A549 (cell line): ENCODE measurements around the gene TMEM9.

Experiments
- BCL3 ChIP-seq: fragments of >200 bp; sonication (Bioruptor Twin); formaldehyde crosslinking; IDR thresholded peaks from 3 replicates; pipeline ENCODE4 v1.6.1; 2016
- CEBPB ChIP-seq, 2 experiments: fragments of >200 bp in 1 of 2; sonication (Bioruptor Twin) in 1 of 2; formaldehyde crosslinking in 1 of 2; IDR thresholded peaks; 2 replicates each; pipeline ENCODE4 v1.6.1; 2012 to 2016
- CTCF ChIP-seq: fragments of >200 bp; sonication (Bioruptor Twin); formaldehyde crosslinking; IDR thresholded peaks from 3 replicates; pipeline ENCODE4 v1.5.1; 2016
- EP300 ChIP-seq, 2 experiments: fragments of >200 bp; sonication (Bioruptor Twin); formaldehyde crosslinking; IDR thresholded peaks; 2 replicates in 1 of 2; 3 replicates in 1 of 2; pipeline ENCODE4 v1.6.1; 2016 to 2017
- JUNB ChIP-seq: fragments of >200 bp; sonication (Bioruptor Twin); formaldehyde crosslinking; IDR thresholded peaks from 2 replicates; pipeline ENCODE4 v1.6.1; 2016
- POLR2A ChIP-seq: IDR thresholded peaks from 2 replicates; pipeline ENCODE4 v1.6.1; 2012; ENCODE audit warnings: mild to moderate bottlenecking, low read length
- REST ChIP-seq: fragments of 200-600 bp; sonication (generic); IDR thresholded peaks from 2 replicates; pipeline ENCODE4 v1.6.1; 2016; ENCODE audit warnings: antibody characterized with exemption, mild to moderate bottlenecking, moderate library complexity
- SMC3 ChIP-seq: fragments of >200 bp; sonication (Bioruptor Twin); formaldehyde crosslinking; IDR thresholded peaks from 3 replicates; pipeline ENCODE4 v1.6.1; 2018; ENCODE audit warnings: inconsistent platforms

GRCh38 chr1:201189085-201189484 lies 34.8 kb upstream of the TMEM9 start:
- TF ChIP-seq REST (no peak), POLR2A (no peak), BCL3 (no peak), CTCF (no peak), EP300 (IDR thresholded peaks at IDR 0.05) (no peak), CEBPB (IDR thresholded peaks at IDR 0.05) (no peak), JUNB (no peak), SMC3 (no peak)
